Measurements from ENCODE around the gene NACC1. TPM values are rescaled to one million over a fixed set of nuclear protein-coding genes. Genes with fewer than 3 reads are reported as not detected.
A peak's percentile ranks its signal among the peaks of the same experiment; 100 is the strongest.

The NACC1 gene
- total and polyA plus RNA-seq, 11 donors = 28.7 to 88.2 (median 42.0) TPM

GRCh38 chr19:13150187-13150930, 32.3 kb downstream of the NACC1 start, which contains the start of the genes IER2 and STX10:
Gene IER2 (plus strand): TSS chr19:13150411. CDS start chr19:13153187, 2,776 bp downstream.
Gene STX10 (minus strand): TSS chr19:13150375. CDS start chr19:13150173, 202 bp downstream.
- TF ChIP-seq CTCF (IDR thresholded peaks at IDR 0.05) (peak; percentile 44 to 85 (median 64)), POLR2A (IDR thresholded peaks at IDR 0.05) (peak in 1 of 2 donors; percentile 76)
- peak; percentile 73 to 78 (median 78) for ATAC-seq
- Histone ChIP-seq H3K4me3 (peak within 1 kb of the TSS; percentile 45 to 98 (median 91)), H3K27me3 (no peaks in the 10 kb centered on the region), H3K4me1 (peaks cover 0 to 35% (median 14%) of the 10 kb centered on the region in 12 donors), H3K9me3 (no peaks in the 10 kb centered on the region), H3K27ac (peak within 1 kb of the TSS; percentile 87 to 100 (median 98)), H3K36me3 (peaks cover 0 to 15% (median 4%) of the 10 kb centered on the region in 9 donors)
- DNase-seq = peak; percentile 97 to 98 (median 97)
- 0 to 1% (median 1%) methylated on average over 15 to 51 of the region's 51 CpGs for WGBS, 4 donors
- intact Hi-C loops (cut with DNase I) = loop anchor here in 8 of 10 donors (2.0 to 10.0 kb wide), 12 partner anchors 14 to 694 kb away; partner anchors contain the start of genes LYL1 (in 7 of the 8), TRMT1 (in 4 of the 8), NACC1 (in 3 of the 8) and DAND5 (in 1 of the 8)

- Histone ChIP-seq H3K27ac (peak overlapping the region; percentile 87 to 100 (median 98)), H3K4me3 (peak overlapping the region; percentile 45 to 98 (median 91)), H3K9me3 (no peaks in the 10 kb centered on the region), H3K36me3 (peaks cover 0 to 13% (median 0%) of the 10 kb centered on the region in 9 donors), H3K27me3 (no peaks in the 10 kb centered on the region), H3K4me1 (peaks cover 2 to 42% (median 18%) of the 10 kb centered on the region in 12 donors)
- intact Hi-C loops (cut with DNase I) = loop anchor here in 8 of 10 donors (2.0 to 10.0 kb wide), 12 partner anchors 14 to 694 kb away; partner anchors contain the start of genes LYL1 (in 7 of the 8), TRMT1 (in 4 of the 8), NACC1 (in 3 of the 8) and DAND5 (in 1 of the 8)
- TF ChIP-seq CTCF (IDR thresholded peaks at IDR 0.05) = no peak
- no peak for TF ChIP-seq POLR2A (IDR thresholded peaks at IDR 0.05)
- ATAC-seq (no peak), DNase-seq (peak in 3 of 5 donors; percentile 45 to 50 (median 48))
- WGBS, 4 donors = 0 to 1% (median 0%) methylated on average over 26 to 34 of the region's 34 CpGs
Measured at GRCh38 chr19:13150931-13151604, 33.0 kb downstream of the NACC1 start.

- Histone ChIP-seq H3K36me3 (peaks cover 0 to 13% (median 0%) of the 10 kb centered on the region in 9 donors), H3K9me3 (no peaks in the 10 kb centered on the region), H3K27me3 (no peaks in the 10 kb centered on the region), H3K27ac (peak overlapping the region; percentile 94 to 100 (median 99)), H3K4me1 (peaks cover 4 to 47% (median 23%) of the 10 kb centered on the region in 12 donors), H3K4me3 (peak overlapping the region; percentile 75 to 98 (median 91))
- WGBS, 4 donors = 0 to 1% (median 0%) methylated on average over 47 to 71 of the region's 71 CpGs
- peak in 5 of 12 donors; percentile 5 to 29 (median 14) for TF ChIP-seq CTCF (IDR thresholded peaks at IDR 0.05)
- peak; percentile 92 to 95 for TF ChIP-seq POLR2A (IDR thresholded peaks at IDR 0.05)
- DNase-seq = peak; percentile 97 to 99 (median 98)
- peak; percentile 69 to 76 (median 72) for ATAC-seq
- intact Hi-C loops (cut with DNase I) = loop anchor here in 8 of 10 donors (2.0 to 10.0 kb wide), 12 partner anchors 13 to 693 kb away; partner anchors contain the start of genes LYL1 (in 7 of the 8), TRMT1 (in 4 of the 8), NACC1 (in 3 of the 8) and DAND5 (in 1 of the 8)
Measured at GRCh38 chr19:13151605-13152355, 33.7 kb downstream of the NACC1 start.

Measured in heart left ventricle (tissue), 16 donors.